Tibial nerve (tissue), 4 donors: Measurements from ENCODE around the gene FEM1C.

ENCODE experiments used
- CTCF ChIP-seq, 5 experiments: fragments of 200-600 bp in 3 of 5; fragments of 450-650 bp in 2 of 5; sonication (generic) in 3 of 5; IDR thresholded peaks; one replicate each; pipeline ENCODE4 v1.5.1; 2016 to 2019; ENCODE audit warnings: antibody characterized with exemption in 5 of 5, mild to moderate bottlenecking in 3 of 5, moderate library complexity in 2 of 5
- EP300 ChIP-seq, 2 donors: sonication (generic); formaldehyde crosslinking; IDR thresholded peaks; one replicate each; pipeline ENCODE4 v1.6.1; 2017; ENCODE audit warnings: antibody characterized with exemption in 2 of 2, mild to moderate bottlenecking in 1 of 2
- POLR2A ChIP-seq, 2 donors: fragments of 450-650 bp; IDR thresholded peaks; one replicate each; pipeline ENCODE4 v1.6.1; 2017; ENCODE audit warnings: antibody characterized with exemption in 2 of 2, mild to moderate bottlenecking in 2 of 2, moderate library complexity in 2 of 2

- TF ChIP-seq CTCF (IDR thresholded peaks at IDR 0.05) (no peak), POLR2A (IDR thresholded peaks at IDR 0.05) (no peak), EP300 (IDR thresholded peaks at IDR 0.05) (no peak)
These were observed 1.1 kb downstream of the FEM1C start for GRCh38 chr5:115543365-115544042.
